RWPE1 (cell line): ENCODE measurements around the gene SPOCD1.

Experiments used
- CTCF ChIA-PET: fragments of 350-600 bp; sonication (Branson Sonifier 250); formaldehyde crosslinking; extraction: SDS; loops from one replicate; lab custom pipeline; 2021; lab: Yijun Ruan, JAX
- POLR2A ChIA-PET: fragments of 400-600 bp; formaldehyde crosslinking; extraction: SDS; loops from one replicate; lab custom pipeline; 2020; ENCODE audit warnings: antibody characterized with exemption; ENCODE audit not compliant: low non-redundant PET; lab: Yijun Ruan, JAX
- DNase-seq: peaks from one replicate; pipeline ENCODE4 v3.0.0; 2012; ENCODE audit warnings: low spot score
- H3K27ac ChIP-seq: fragments of 450-650 bp; 2 replicates; pipeline ENCODE4 v1.5.1; 2017
- CTCF ChIP-seq: fragments of 450-650 bp; conservative IDR thresholded peaks from 2 replicates; pipeline ENCODE4 v1.5.1; 2017; ENCODE audit warnings: low read depth, mild to moderate bottlenecking

The SPOCD1 gene

GRCh38 chr1:31786366-31787060 lies 29.3 kb downstream of the SPOCD1 start:
- H3K27ac ChIP-seq, result no peak overlapping the region
- DNase-seq, result no peak
- CTCF ChIA-PET, result interaction anchor here (0.6 kb wide), 1 partner anchor 121 kb away, joined by 4 read pairs; no protein-coding TSS in a partner anchor

GRCh38 chr1:31785947-31786290 lies 29.9 kb downstream of the SPOCD1 start:
- TF ChIP-seq CTCF, result no peak
- ChIA-PET POLR2A (no interaction called here), CTCF (no interaction called here)
- DNase-seq, result no peak
- H3K27ac ChIP-seq, result no peak overlapping the region

More at GRCh38 chr1:31786366-31787060, 29.3 kb downstream of the SPOCD1 start:
- POLR2A ChIA-PET, result no interaction called here
- no peak for TF ChIP-seq CTCF

- ChIA-PET CTCF (interaction anchor here (0.6 kb wide), 1 partner anchor 31 kb away, joined by 4 read pairs; no protein-coding TSS in a partner anchor), POLR2A (no interaction called here)
- no peak for TF ChIP-seq CTCF
- H3K27ac ChIP-seq, result no peak overlapping the region
- DNase-seq, result no peak
These were observed 30.5 kb downstream of the SPOCD1 start for GRCh38 chr1:31785020-31785946.

GRCh38 chr1:31784356-31785019 lies 31.3 kb downstream of the SPOCD1 start:
- no peak overlapping the region for H3K27ac ChIP-seq
- DNase-seq, result no peak
- no peak for TF ChIP-seq CTCF
- CTCF ChIA-PET, result interaction anchor here (0.6 kb wide), 1 partner anchor 32 kb away, joined by 4 read pairs; no protein-coding TSS in a partner anchor
- POLR2A ChIA-PET, result no interaction called here

- CTCF ChIA-PET, result no interaction called here
- DNase-seq, result no peak
- no peak for TF ChIP-seq CTCF
- POLR2A ChIA-PET, result no interaction called here
- H3K27ac ChIP-seq, result no peak overlapping the region
These were observed 32.0 kb downstream of the SPOCD1 start for GRCh38 chr1:31783846-31784245.
